ENCODE results near the gene PARD3B. TPM values are rescaled to one million over a fixed set of nuclear protein-coding genes. Genes with fewer than 3 reads are reported as not detected.

PARD3B gene
- total RNA-seq, 1 experiment from 2014 or later: 7.6 TPM

DNA sequence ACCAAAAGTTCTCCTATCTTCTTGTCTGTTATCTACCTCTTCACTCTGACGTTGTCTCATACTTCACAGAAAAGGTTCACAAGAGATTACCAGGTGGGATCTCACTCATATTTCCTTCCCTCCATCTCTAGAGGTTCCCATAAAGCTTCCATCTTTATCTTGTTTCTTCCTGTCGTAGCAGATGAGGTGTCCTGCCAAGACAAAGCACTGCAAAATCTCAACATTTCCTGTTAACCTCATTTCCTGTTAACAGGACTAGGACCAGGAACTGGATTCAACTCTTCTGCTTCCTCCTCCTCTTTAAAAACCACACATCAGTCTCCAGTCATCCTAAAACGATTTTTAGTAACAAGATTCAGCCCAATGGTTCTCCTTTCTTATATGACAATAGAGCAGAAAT is 624.2 kb downstream of the PARD3B start:
- ChIA-PET POLR2A (ENCODE audit: low non-redundant PET) (no interaction called here), CTCF (no interaction called here)
- no TSS peak for BruUV-seq (replicated peaks)
- H3K4me1 ChIP-seq (ENCODE audit: insufficient read depth, low read length, poor library complexity, severe bottlenecking): peaks cover 4% of the 10 kb centered on the region
- H3K9me3 ChIP-seq (ENCODE audit: low read depth, low read length, poor library complexity, severe bottlenecking): no peaks in the 10 kb centered on the region
- no peak overlapping the region for H3K4me3 ChIP-seq (ENCODE audit: low read depth, low read length, poor library complexity, severe bottlenecking)
- H3K27me3 ChIP-seq (replicated peaks; ENCODE audit: insufficient read depth, low read depth, low read length, poor library complexity): no peaks in the 10 kb centered on the region
- no peak for TF ChIP-seq EZH2 (IDR thresholded peaks at IDR 0.05; ENCODE audit: borderline replicate concordance, low read depth, low read length, poor library complexity, severe bottlenecking)
- TF ChIP-seq, protein P1, sequence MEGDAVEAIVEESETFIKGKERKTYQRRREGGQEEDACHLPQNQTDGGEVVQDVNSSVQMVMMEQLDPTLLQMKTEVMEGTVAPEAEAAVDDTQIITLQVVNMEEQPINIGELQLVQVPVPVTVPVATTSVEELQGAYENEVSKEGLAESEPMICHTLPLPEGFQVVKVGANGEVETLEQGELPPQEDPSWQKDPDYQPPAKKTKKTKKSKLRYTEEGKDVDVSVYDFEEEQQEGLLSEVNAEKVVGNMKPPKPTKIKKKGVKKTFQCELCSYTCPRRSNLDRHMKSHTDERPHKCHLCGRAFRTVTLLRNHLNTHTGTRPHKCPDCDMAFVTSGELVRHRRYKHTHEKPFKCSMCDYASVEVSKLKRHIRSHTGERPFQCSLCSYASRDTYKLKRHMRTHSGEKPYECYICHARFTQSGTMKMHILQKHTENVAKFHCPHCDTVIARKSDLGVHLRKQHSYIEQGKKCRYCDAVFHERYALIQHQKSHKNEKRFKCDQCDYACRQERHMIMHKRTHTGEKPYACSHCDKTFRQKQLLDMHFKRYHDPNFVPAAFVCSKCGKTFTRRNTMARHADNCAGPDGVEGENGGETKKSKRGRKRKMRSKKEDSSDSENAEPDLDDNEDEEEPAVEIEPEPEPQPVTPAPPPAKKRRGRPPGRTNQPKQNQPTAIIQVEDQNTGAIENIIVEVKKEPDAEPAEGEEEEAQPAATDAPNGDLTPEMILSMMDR (conservative IDR thresholded peaks at IDR 0.05; ENCODE audit: low read depth, low read length): no peak
- DNase-seq (ENCODE audit: low spot score): no peak
- intact Hi-C loops (cut with micrococcal nuclease; ENCODE audit: unreplicated experiment): no loop called here
- H3K27ac ChIP-seq (ENCODE audit: low read depth, low read length, poor library complexity, severe bottlenecking): no peak overlapping the region
- no peaks in the 10 kb centered on the region for H3K36me3 ChIP-seq (ENCODE audit: insufficient read depth, low read length, poor library complexity, severe bottlenecking)

DNA sequence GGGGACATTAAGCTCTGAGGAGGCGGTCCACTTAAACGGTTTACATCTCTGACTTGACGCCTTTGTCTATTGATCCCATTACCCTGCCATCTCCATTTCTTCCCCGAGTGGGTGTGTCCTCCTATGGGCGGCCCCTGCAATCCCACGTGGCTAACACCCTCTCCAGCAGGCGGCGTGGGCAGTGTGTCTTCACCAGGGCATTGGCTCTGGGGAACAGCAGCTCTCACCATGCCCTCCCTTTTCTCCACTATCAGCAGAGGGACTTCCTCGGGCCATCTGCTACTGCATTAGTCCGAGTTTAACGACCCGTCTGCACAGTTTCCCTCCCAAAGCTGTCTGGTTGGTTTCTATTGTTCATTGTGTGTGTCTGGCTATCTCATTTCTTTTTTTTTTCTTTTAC is 625.1 kb downstream of the PARD3B start:
- no peak for DNase-seq (ENCODE audit: low spot score)
- Histone ChIP-seq H3K4me3 (ENCODE audit: low read depth, low read length, poor library complexity, severe bottlenecking) (no peak overlapping the region), H3K36me3 (ENCODE audit: insufficient read depth, low read length, poor library complexity, severe bottlenecking) (no peaks in the 10 kb centered on the region), H3K9me3 (ENCODE audit: low read depth, low read length, poor library complexity, severe bottlenecking) (no peaks in the 10 kb centered on the region), H3K4me1 (ENCODE audit: insufficient read depth, low read length, poor library complexity, severe bottlenecking) (peaks cover 5% of the 10 kb centered on the region), H3K27ac (ENCODE audit: low read depth, low read length, poor library complexity, severe bottlenecking) (no peak overlapping the region), H3K27me3 (replicated peaks; ENCODE audit: insufficient read depth, low read depth, low read length, poor library complexity) (no peaks in the 10 kb centered on the region)
- TF ChIP-seq, protein P1 (conservative IDR thresholded peaks at IDR 0.05; ENCODE audit: low read depth, low read length): no peak
- TF ChIP-seq EZH2 (IDR thresholded peaks at IDR 0.05; ENCODE audit: borderline replicate concordance, low read depth, low read length, poor library complexity, severe bottlenecking): no peak
- ChIA-PET CTCF (no interaction called here), POLR2A (ENCODE audit: low non-redundant PET) (no interaction called here)
- no TSS peak for BruUV-seq (replicated peaks)
- intact Hi-C loops (cut with micrococcal nuclease; ENCODE audit: unreplicated experiment): no loop called here

DNA sequence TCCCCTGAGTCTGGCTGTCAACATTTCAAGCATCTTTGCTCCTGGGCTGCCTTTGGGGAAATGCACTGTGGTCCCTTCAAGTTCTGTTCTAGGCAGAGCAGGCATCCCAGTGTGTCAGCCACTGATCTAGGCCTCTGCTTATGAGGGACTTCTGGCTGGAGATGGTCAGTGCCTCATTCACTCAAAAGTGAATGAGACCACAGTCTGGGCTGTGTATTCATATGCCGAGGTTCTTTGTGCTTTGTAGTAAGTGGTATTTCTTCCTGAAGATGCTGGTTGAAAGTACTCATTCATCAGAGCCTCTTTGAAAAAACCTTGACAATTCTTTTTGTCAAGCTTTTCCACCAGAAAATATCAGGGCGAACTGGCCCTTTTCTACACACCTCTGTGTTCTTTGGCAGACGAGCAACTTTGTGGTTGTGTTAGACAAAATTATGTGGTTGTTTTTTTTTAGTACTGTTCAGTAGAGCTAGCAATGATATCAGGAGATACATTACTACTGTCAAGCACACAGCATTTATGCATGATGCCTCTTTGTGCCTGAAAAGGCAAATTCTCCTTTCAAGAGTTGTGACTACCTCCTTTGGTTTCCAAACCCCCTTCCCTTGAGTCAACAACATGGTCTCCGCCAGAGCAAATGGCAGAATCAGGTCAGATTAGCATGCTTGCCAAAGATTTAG is 626.1 kb downstream of the PARD3B start:
- no peak for DNase-seq (ENCODE audit: low spot score)
- ChIA-PET POLR2A (ENCODE audit: low non-redundant PET) (no interaction called here), CTCF (no interaction called here)

More for the DNA sequence above, 626.1 kb downstream of the PARD3B start:
- no peaks in the 10 kb centered on the region for H3K9me3 ChIP-seq (ENCODE audit: low read depth, low read length, poor library complexity, severe bottlenecking)
- no TSS peak for BruUV-seq (replicated peaks)
- H3K27ac ChIP-seq (ENCODE audit: low read depth, low read length, poor library complexity, severe bottlenecking): no peak overlapping the region
- H3K4me3 ChIP-seq (ENCODE audit: low read depth, low read length, poor library complexity, severe bottlenecking): no peak overlapping the region
- intact Hi-C loops (cut with micrococcal nuclease; ENCODE audit: unreplicated experiment): no loop called here
- no peaks in the 10 kb centered on the region for H3K27me3 ChIP-seq (replicated peaks; ENCODE audit: insufficient read depth, low read depth, low read length, poor library complexity)
- H3K4me1 ChIP-seq (ENCODE audit: insufficient read depth, low read length, poor library complexity, severe bottlenecking): peaks cover 15% of the 10 kb centered on the region
- TF ChIP-seq, protein P1 (conservative IDR thresholded peaks at IDR 0.05; ENCODE audit: low read depth, low read length): no peak
- TF ChIP-seq EZH2 (IDR thresholded peaks at IDR 0.05; ENCODE audit: borderline replicate concordance, low read depth, low read length, poor library complexity, severe bottlenecking): no peak
- H3K36me3 ChIP-seq (ENCODE audit: insufficient read depth, low read length, poor library complexity, severe bottlenecking): no peaks in the 10 kb centered on the region

Measured in A673 (cell line).